NCI-H526 (cell line): ENCODE data around the gene WDR70.
A peak's percentile ranks its signal among the peaks of the same experiment; 100 is the strongest.
"Not testable (repeated sequence)": the region's sequence is repeated elsewhere in the genome, so short reads cannot be mapped to it uniquely, and the experiment has no call there.

ENCODE experiments used
- DNase-seq, 2 experiments: peaks; one replicate each; lab custom pipeline; 2025; lab: John Stamatoyannopoulos, UW

WDR70 gene

DNA sequence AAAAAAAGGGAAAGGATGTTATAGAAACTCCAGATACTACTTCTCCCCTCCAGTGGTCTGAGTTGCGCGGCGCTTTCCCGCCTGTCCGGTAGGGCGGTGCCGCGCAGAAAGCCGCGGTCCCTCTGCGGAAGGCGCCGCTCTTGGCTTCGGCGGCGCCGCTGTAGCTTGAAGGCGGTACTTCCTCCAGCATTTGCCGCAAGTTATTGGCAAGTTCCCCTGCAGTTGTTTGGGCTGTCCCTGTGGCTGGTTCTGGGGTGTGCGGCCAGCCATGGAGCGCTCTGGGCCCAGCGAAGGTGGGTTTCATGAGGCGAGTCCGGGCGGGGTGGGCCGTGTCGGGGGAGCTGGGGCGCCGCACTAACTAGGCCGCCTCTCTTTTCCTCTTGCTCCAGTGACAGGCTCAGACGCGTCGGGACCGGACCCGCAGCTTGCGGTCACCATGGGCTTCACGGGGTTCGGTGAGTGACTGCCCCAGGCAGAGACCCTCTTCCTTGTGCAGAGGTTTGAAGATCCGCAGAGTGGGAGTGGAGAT, at the start of gene WDR70:
Gene WDR70, plus strand, starts transcription at position 219 of the 529 bp plus-strand sequence. Its CDS starts 50 bp downstream, at position 269.
- DNase-seq = peak; percentile 90 to 97

- not testable (repeated sequence) for DNase-seq
These were observed 44.4 kb upstream of the WDR70 start for GRCh38 chr5:37334754-37335153.

- DNase-seq = not testable (repeated sequence)
These were observed 36.4 kb upstream of the WDR70 start for GRCh38 chr5:37342741-37343140.

- DNase-seq = no peak
These were observed 24.0 kb upstream of the WDR70 start for GRCh38 chr5:37355161-37355560.

GRCh38 chr5:37370550-37370863, 8.6 kb upstream of the WDR70 start:
- DNase-seq = peak in 1 of 2 experiments; percentile 76

DNA sequence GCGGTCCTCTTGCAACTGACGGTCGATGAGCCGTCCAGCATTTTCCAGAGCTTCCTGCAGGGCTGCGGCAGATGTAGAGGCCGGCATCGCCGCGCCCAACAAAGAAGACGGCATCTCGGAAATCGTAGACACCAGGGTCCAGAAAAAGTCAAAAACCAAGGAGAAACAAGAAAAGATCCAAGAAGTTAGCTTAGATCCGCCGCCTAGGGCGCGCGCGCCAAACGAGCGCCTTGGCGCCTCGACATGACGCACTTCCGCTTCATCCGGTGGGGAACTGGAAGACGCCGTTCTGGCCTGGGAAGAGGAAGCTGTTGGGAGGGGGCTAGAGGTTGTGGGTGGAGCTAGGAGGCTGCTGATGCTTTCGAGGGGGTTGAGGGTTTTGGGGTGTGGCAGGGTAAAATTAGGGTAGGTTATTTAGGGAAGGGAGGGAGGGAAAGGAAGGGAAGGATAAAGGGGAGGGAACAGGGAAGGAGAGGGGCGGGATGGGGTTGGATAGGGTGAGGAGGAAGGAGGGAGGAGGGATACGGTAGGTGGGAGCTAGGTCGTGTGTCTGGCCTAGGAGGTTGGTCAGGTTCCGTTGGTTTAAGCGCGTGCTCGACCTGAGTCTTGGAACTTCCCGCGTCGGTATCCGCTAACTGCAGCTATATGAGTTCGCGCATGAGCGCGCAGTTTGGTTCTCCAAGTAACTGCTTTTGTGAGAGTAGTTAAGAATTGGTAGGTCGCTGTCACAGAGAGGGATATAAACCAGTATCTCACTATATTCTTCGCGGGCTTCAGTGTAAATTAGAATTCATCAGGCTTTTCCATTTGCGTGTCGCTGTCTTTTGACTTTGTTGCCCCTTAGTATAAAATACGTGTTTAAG, 8.0 kb upstream of the WDR70 start, which contains the start of gene NUP155:
Gene NUP155, minus strand, starts transcription at position 243 of the 863 bp plus-strand sequence. Its CDS starts 129 bp downstream, at position 114.
- peak; percentile 95 to 97 for DNase-seq

DNA sequence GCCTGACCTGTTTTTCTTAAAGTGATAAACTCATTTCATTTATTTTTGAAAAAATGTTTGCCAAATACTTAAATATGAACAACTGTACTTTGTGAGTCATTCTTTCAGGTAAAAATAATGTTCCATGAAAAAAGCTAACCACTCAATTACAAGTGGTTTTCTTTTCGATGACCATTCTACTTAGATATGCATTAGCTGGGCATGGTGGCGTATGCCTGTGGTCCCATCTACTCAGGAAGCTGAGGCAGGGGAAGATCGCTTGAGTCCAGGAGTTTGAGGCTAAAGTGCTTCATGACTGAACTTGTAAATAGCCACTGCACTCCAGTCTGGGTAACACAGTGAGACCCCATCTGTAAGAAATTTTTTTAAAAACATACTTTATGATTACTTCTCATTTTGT, 4.0 kb upstream of the WDR70 start:
- no peak for DNase-seq

DNA sequence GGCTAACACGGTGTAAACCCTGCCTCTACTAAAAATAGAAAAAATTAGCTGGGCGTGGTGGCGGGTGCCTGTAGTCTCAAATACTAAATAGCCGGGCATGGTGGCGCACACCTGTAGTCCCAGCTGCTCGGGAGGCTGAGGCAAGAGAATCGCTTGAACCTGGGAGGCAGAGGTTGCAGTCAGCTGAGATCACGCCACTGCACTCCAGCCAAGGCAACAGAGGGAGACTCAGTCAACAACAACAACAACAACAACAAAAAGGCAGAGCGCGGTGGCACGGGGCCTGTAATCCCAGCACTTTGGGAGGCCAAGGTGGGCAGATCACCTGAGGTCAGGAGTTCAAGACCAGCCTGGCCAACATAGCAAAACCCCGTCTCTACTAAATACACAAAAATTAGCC, 1.1 kb upstream of the WDR70 start:
- not testable (repeated sequence) for DNase-seq

DNA sequence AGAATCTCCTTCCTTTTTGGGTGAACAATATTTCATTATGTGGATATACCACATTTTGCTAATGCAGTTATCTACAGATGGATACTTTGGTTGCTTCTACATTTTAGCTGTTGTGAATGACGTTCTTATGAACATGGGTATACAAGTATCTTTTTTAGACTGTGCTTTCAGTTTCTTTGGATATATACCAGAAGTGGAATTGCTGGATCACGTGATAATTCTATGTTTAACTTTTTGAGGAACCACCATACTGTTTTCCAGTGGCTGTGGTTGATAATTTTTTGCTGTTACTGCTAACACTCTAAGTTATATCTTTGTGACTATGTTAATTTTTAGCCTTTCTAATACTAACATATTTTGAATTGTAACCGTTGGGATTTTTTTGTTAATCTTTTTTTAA, 12.5 kb downstream of the WDR70 start:
- DNase-seq = no peak

DNA sequence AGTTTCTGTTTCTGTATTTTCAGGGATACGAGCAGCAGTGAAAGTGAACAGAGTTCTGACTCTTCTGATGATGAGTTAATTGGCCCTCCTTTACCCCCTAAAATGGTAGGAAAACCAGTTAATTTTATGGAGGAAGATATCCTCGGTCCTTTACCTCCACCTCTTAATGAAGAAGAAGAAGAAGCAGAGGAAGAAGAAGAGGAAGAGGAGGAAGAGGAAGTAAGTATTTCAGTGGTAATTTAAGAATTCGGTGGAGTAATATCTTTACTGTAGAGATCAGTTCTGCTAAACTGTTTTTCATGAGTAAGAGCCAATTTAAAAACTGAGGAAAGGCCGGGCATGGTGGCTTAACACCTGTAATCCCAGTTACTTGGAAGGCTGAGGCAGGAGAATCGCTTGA, 17.2 kb downstream of the WDR70 start:
- no peak for DNase-seq

DNA sequence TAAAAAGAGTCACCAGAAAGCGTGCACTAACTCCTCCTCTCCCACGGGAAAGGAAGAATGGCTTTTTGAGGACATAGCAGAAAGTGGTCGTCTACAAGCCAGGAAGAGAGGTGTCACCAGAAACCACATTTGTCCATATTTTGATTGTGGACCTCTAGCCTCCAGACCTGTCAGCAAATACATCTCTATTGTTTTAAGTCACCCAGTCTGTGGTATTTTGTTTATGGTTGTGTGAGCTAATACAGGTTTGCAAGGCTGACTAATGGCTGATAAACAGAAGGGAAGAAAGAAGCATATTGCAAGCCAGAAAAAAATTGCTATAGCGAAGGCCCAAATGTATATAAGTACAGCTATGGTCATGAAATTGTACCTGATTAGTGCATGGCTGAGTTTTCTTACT, 21.4 kb downstream of the WDR70 start:
- no peak for DNase-seq

DNA sequence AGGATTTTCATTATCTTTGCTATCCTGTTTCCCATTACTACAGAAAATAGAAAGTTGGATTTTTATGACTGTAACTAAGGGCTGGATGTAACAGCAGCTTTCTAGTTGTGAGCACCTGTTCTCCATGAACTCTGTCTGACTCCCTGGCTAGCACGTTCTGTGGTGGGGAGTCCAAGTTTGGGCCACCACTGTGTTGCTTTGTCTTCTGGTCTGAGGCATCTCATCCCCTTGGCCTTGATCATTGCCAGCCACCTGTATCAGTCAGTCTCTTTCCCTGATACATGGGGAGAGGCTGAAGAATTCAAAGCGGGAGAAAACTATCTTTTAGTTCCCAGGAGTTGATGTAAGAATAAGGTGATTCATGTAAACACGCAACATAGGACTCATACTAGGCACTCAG, 33.4 kb downstream of the WDR70 start:
- no peak for DNase-seq

GRCh38 chr5:37415456-37415855, 36.3 kb downstream of the WDR70 start:
- not testable (repeated sequence) for DNase-seq

GRCh38 chr5:37417347-37417746, 38.2 kb downstream of the WDR70 start:
- DNase-seq = no peak

DNA sequence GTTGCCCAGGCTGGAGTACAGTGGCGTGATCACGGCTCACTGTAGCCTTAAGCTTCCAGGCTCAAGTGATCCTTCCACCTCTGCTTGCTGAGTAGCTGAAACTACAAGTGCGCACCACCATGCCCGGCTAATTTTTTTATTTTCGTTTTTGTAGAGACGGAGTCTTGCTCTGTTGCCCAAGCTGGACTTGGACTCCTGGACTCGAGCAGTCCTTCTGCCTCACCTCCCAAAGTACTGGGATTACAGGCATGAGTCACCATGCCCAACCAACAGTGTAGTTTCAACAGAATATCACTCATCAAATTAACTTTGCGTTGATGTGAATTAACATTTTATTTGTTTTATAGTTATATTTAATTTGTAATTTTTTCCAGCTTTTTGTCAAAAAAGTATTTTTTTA, 45.3 kb downstream of the WDR70 start:
- no peak for DNase-seq

- no peak for DNase-seq
These were observed 48.9 kb downstream of the WDR70 start for GRCh38 chr5:37428044-37428443.

DNA sequence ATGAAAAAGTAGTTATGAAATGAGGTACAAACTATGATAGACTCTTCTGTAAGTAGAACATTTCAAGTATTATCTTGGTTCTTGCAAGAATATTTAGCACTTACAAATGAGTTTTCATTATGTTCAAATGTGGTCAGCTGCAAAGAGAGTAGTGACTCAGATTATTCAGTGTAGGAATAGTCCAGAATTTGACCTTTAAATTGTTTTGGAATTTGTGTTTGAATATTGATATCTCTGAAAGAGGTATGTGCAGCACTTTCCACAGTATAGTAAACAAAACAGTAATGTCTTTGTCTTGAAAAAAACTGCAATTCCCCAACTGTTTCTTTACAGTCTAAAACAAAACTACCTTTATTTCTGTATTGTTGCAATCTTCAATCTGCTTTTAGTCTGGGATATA, 56.1 kb downstream of the WDR70 start:
- DNase-seq = no peak

GRCh38 chr5:37436146-37436934, 57.2 kb downstream of the WDR70 start:
- DNase-seq = no peak

GRCh38 chr5:37437711-37438110, 58.6 kb downstream of the WDR70 start:
- DNase-seq = no peak

- not testable (repeated sequence) for DNase-seq
These were observed 66.7 kb downstream of the WDR70 start for GRCh38 chr5:37445783-37446182.

- DNase-seq = no peak
These were observed 69.8 kb downstream of the WDR70 start for GRCh38 chr5:37448941-37449340.

- not testable (repeated sequence) for DNase-seq
These were observed 72.9 kb downstream of the WDR70 start for GRCh38 chr5:37451991-37452390.

- DNase-seq = not testable (repeated sequence)
These were observed 74.1 kb downstream of the WDR70 start for GRCh38 chr5:37453252-37453651.
